ENCODE results near the gene TBC1D1.
"Not testable (repeated sequence)": the region's sequence is repeated elsewhere in the genome, so short reads cannot be mapped to it uniquely, and the experiment has no call there.

The TBC1D1 gene

GRCh38 chr4:37923089-37923488 is 32.2 kb downstream of the TBC1D1 start:
- DNase-seq (ENCODE audit: low read depth, low spot score), result not testable (repeated sequence)

DNA sequence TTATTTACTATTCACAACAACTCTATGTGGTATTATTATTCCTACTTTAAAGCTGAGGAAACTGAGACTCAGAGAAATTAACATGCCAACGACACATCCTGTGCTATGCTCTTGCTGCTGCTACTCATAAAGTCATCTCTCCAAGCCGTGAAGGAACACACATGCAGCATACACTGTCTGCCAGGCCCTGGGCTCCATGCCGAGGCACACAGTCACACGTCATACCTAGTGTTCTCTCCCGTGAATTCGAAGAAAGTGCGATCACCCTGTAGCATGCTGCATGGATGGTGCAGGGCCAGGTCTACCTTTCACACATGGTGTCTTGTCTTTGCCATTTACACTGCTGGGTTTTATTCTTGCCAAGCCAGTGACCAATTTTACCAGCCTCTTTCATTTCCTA is 34.1 kb downstream of the TBC1D1 start:
- no peak for DNase-seq (ENCODE audit: low read depth, low spot score)

- DNase-seq (ENCODE audit: low read depth, low spot score), result no peak
These were observed 36.5 kb downstream of the TBC1D1 start for GRCh38 chr4:37927434-37927833.

DNA sequence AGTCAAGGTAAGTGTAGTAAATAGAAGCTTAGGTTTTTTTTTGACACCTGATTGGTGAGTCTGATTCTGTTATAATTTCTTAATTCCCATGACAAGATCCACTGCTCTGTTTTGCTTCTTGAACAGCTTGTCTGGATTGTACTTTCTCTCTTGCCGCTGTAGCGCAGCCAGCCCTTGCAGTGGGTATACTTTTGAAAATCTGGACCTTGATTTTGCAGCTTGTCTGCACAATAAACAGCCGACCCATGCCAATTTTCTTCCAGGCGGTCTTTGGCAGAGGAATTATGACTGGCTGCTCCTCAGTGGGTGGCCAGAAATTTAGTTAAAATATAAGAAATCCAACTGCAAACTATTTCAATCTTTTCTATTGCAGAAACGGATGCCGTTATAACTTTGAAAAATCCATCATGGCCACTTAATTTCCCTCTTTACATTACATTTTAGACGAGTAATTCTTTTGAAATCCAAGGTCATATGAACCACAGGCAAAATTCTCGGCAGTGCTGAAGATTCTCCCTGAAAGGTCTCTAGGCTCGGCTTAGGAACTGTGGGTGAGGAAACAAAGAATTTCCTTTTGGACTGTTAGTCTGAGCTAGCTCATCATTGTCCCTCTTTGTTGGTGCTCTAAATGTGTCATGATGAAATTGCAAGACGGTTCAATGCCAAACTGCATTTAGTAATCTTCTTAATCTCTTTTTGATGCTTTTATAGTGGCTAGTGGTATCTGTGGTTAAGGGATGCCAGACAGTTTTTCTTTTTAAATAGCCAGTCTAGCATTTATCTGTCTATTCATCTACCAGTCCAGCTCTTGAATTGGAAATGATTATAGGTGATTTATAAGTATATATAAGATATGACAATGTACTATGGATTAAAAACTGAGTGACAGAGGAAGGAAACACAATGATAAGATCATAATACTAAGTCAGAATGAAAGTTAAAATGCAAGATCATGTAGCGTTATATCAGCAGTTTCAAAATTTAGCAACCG is 37.8 kb downstream of the TBC1D1 start:
- no peak for DNase-seq (ENCODE audit: low read depth, low spot score)

DNA sequence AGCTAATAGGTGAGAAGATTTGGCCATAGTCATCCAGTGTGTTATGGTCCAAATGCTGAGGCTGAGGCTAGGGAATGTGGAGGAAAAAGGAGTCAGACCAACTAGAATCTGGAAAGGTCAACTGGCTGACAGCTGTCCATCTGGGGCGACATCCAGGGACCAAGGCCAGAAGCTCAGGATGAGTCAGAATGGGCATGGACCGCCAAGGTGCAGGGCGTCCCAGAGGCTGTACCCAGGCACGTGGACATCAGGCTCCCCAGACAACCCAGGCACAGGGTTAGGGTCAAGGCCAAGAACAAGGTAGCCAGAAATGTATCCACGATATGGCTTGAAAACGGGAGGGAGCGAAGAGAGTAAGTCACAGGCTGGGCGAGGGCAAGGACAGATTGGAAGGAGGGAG is 43.2 kb downstream of the TBC1D1 start:
- no peak for DNase-seq (ENCODE audit: low read depth, low spot score)

DNA sequence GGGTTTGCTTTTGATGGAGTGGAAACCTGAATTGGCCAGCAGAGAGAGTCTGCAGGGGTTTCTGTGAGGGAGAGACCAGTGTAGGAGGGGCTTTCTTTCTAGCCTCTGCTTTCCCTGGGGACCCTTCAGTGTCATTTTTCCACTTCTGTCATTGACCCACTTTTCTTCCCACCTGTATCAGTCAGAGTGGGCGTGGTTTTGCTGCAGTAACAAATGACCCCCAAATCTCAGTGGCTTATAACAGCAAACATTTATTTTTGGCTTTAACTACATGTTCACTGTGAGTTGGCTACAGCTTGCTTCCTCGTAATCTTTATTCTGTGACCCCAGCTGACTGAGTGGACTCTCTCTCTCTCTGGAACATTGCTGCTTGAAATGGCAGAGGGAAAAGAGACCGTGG is 43.7 kb downstream of the TBC1D1 start:
- DNase-seq (ENCODE audit: low read depth, low spot score), result no peak

DNA sequence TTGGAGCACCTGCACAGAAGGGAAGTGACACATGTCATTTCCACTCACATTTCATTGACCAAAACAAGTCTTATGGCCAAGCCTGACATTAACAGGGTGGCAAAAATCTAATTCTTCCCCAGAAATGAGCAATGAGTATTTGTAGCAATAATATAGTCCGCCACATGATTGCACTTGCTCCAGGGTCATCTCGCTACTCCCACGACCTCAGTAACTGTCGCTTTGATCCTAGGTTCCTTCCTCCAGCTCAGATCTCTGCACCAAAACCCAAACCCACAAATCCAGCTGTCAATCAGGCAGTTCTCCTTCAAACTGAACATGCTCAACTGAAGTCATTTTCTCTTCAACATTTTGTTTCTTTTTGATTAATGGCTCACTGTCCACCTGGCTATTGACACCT is 44.1 kb downstream of the TBC1D1 start:
- DNase-seq (ENCODE audit: low read depth, low spot score), result no peak

DNA sequence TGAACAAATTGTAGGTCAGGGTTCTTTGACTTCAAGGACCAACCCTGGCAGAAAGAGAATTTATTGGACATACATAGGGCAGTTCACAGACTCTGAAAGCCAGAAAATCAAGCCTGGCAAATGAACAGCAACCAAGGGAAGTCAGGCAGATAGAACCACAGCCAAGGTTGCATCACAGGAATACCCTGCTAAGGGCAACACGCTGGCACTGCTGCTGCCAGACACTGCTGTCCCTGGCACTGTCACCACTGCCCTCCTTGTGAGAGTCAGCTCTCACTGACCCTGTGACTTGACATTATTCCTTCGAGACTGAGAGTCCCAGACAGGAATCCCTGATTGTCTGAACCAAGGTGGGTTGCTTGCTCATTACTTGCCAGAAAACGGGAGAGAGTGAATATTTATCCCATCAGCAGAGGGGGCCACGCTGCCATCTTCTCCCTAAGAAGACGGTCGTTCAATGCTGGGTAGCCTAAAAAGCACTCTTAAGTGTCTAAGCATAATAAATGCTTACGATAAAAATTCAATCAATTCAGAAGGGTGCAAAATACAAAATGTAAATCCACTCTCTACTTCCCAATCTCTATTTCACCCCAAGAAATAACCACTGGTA is 46.1 kb downstream of the TBC1D1 start:
- DNase-seq (ENCODE audit: low read depth, low spot score), result no peak

DNA sequence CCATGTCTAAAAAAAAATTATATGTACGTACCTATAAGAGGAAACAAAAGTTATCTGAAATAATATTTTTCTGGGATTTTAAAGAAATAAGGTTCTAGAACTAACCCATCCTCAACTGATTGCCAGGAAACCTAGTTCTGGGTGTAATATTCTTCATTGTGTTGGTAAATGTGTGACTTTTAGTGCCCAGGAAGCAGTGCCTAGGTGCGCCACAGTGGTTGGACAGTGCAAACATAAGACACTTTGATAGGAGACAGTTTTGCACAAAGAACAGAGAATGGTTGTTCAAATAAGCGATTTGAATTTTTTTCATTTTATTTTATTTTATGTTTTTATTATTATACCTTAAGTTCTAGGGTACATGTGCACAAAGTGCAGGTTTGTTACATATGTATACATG is 47.3 kb downstream of the TBC1D1 start:
- no peak for DNase-seq (ENCODE audit: low read depth, low spot score)

- DNase-seq (ENCODE audit: low read depth, low spot score), result no peak
These were observed 55.8 kb downstream of the TBC1D1 start for GRCh38 chr4:37946503-37947179.

DNA sequence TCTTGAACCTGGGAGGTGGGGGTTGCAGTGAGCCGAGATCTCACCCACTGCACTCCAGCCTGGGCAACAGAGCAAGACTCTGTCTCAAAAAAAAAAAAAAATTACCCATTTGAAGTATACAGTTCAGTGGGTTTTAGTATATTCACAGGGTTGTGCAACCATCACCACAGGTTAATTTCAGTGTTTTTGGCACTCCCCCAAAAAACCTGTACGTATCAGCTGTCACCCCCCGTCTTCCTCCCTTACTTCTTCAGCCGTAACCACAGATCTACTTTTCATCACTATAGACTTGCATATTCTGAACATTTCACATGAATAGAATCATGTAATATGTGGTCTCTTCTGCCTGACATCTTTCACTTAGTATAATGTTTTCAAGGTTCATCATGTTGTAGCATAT is 57.7 kb downstream of the TBC1D1 start:
- no peak for DNase-seq (ENCODE audit: low read depth, low spot score)

GRCh38 chr4:37949636-37950426 is 58.9 kb downstream of the TBC1D1 start:
- DNase-seq (ENCODE audit: low read depth, low spot score), result no peak

DNA sequence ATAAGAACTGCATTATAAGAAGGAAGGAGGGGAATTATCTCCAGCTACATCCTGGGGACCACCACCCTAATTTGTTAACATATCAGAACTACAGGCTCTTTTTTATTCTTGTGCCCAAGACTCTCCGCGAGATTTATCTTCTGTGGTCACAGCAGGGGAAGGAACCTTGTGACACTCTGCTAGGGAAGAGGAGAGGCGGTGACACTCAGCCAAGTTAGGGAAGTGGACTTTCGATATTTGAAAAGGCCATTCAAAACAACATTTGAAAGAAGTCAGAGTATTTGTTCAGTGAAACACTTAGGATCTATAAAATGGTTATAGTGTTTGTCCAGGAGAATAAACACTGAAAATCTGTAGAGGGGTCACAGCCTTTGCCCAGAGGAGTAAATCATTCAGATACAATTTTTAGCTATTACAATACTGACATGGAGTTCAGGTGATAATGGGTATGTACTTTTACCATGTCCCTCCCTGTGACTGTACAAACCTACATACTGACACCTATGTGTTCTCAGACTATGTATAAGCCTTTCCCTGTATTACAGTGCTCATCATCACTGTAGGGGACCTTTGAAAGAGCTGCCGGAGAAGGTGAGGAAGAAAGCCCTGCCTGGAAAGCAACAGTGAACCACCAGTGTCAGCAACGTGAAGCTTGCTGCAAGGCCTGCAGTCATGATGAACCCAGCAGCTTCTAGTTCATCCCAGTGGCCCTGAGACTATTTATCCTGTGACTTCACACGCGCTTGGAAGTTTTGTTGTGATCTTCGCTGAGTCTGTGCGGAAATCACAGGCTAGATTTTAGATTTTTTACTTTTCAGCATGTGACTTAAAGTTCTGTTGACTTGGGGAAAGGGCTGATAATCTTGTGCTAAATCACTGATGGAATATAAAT is 60.8 kb downstream of the TBC1D1 start:
- DNase-seq (ENCODE audit: low read depth, low spot score), result no peak

DNA sequence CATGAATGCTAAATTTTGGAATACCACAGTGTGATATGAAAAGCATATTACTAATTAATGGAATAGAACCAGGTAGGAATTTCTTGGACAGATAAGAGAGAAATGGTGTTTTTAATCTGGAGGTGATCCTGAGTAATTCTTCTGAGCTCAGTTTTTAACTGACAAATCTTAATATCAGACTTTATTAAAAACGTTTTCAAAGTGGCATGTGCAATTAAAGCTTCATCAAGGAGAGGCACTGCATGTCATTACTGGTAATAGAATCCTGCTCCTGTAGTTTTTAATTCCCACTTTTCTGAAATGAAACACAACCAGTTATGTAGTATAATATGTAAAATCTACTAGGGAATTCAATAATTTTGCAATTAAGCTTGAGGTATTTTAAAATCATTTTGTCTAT is 62.3 kb downstream of the TBC1D1 start:
- no peak for DNase-seq (ENCODE audit: low read depth, low spot score)

DNA sequence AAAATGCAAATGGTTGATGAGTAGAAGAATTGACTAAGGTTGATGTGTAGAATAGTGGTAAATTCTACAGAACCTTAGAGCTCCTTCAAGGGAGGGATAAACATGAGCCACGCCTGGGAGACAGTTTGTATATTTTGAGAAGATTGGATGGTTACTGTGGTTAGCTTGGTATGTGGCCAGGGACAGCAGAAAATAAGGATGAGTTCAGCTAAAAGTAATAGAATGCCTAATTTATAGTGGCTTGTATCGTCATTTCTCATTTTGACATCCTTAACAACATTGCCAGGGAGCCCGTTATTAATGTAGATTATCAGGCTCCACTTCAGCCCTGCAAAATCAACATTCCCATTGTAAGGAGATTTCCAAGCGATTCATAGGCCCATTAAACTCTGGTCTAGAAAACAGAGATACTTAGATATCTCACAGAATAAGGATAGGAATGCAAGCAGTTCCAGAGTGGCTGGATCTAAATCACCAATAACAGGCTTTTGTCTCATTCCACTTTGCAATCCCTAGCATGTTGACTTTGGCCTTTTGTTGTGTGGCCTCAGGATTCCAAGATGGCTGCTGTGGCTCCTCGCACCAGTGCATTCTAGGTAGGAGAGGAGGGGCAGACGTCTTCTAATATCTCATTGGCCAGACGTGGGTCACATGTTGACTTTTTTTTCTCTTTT is 62.9 kb downstream of the TBC1D1 start:
- no peak for DNase-seq (ENCODE audit: low read depth, low spot score)

- no peak for DNase-seq (ENCODE audit: low read depth, low spot score)
These were observed 66.1 kb downstream of the TBC1D1 start for GRCh38 chr4:37956941-37957340.

GRCh38 chr4:37958932-37959331 is 68.0 kb downstream of the TBC1D1 start:
- no peak for DNase-seq (ENCODE audit: low read depth, low spot score)

- no peak for DNase-seq (ENCODE audit: low read depth, low spot score)
These were observed 69.2 kb downstream of the TBC1D1 start, which contains the start of gene PTTG2 for GRCh38 chr4:37960098-37960497. Gene PTTG2 (plus strand): TSS chr4:37960398. CDS start chr4:37960435, 37 bp downstream.

GRCh38 chr4:37960679-37961450 is 70.0 kb downstream of the TBC1D1 start:
- DNase-seq (ENCODE audit: low read depth, low spot score), result no peak

Measured in activated CD4-positive, CD25-positive, alpha-beta regulatory T cell treated with anti-CD3 and anti-CD28 coated beads, Interleukin-2, amount 50 U/mL, for 16 hours (primary cell).